CD8-positive, alpha-beta memory T cell (primary cell): ENCODE data around the gene KRTAP1-4. TPM values are rescaled to one million over a fixed set of nuclear protein-coding genes. Genes with fewer than 3 reads are reported as not detected.
"Not testable (repeated sequence)": the region's sequence is repeated elsewhere in the genome, so short reads cannot be mapped to it uniquely, and the experiment has no call there.

Experiments used
- CTCF ChIA-PET: fragments of 350-600 bp; sonication (Branson Sonifier 250); formaldehyde crosslinking; loops from one replicate; lab custom pipeline; 2021; ENCODE audit warnings: antibody characterized with exemption; lab: Charles Lee
- POLR2A ChIA-PET: fragments of 350-600 bp; sonication (Branson Sonifier 250); formaldehyde crosslinking; loops from one replicate; lab custom pipeline; 2021; ENCODE audit warnings: antibody characterized with exemption; lab: Charles Lee
- DNase-seq, 5 donors: peaks; one replicate each; pipeline versions ENCODE4 v3.0.0 to v3.0.0-alpha.2; 2020 to 2022; ENCODE audit warnings: mixed read lengths in 1 of 5
- H3K27ac ChIP-seq: one replicate; pipeline ENCODE4 v1.7.0; 2013; ENCODE audit warnings: low read depth, mild to moderate bottlenecking, low read length, moderate library complexity
- H3K27me3 ChIP-seq: 2 replicates; pipeline ENCODE4 v1.7.0; 2013; ENCODE audit warnings: low read length, mild to moderate bottlenecking; ENCODE audit not compliant: insufficient read depth, poor library complexity, severe bottlenecking
- H3K36me3 ChIP-seq: 2 replicates; pipeline ENCODE4 v1.7.0; 2013; ENCODE audit warnings: mild to moderate bottlenecking, low read length, moderate library complexity; ENCODE audit not compliant: insufficient read depth
- H3K4me1 ChIP-seq: 2 replicates; pipeline ENCODE4 v1.7.0; 2013; ENCODE audit warnings: mild to moderate bottlenecking, low read length, moderate library complexity; ENCODE audit not compliant: insufficient read depth
- H3K4me3 ChIP-seq: 2 replicates; pipeline ENCODE4 v1.7.0; 2013; ENCODE audit warnings: mild to moderate bottlenecking, low read length
- H3K9me3 ChIP-seq: 2 replicates; pipeline ENCODE4 v1.7.0; 2013; ENCODE audit warnings: mild to moderate bottlenecking, low read length
- H3K27ac Mint-ChIP-seq, 8 donors: one replicate each; pipeline ENCODE4 v1.8.0; 2020 to 2021; ENCODE audit warnings: mixed read lengths in 8 of 8, mild to moderate bottlenecking in 6 of 8, inconsistent platforms in 3 of 8, moderate library complexity in 3 of 8
- H3K27me3 Mint-ChIP-seq, 2 donors: one replicate each; pipeline ENCODE4 v1.8.0; 2020 to 2021; ENCODE audit warnings: mixed read lengths in 2 of 2, mild to moderate bottlenecking in 1 of 2, moderate library complexity in 1 of 2
- H3K36me3 Mint-ChIP-seq, 3 donors: one replicate each; pipeline ENCODE4 v1.8.0; 2020 to 2021; ENCODE audit warnings: mixed read lengths in 3 of 3, inconsistent platforms in 1 of 3, mild to moderate bottlenecking in 1 of 3
- H3K4me1 Mint-ChIP-seq, 3 donors: one replicate each; pipeline ENCODE4 v1.8.0; 2020 to 2021; ENCODE audit warnings: mixed read lengths in 3 of 3, inconsistent platforms in 1 of 3, mild to moderate bottlenecking in 1 of 3
- H3K4me3 Mint-ChIP-seq, 7 donors: one replicate each; pipeline ENCODE4 v1.8.0; 2020 to 2021; ENCODE audit warnings: mixed read lengths in 7 of 7, mild to moderate bottlenecking in 6 of 7, moderate library complexity in 4 of 7, inconsistent platforms in 2 of 7
- H3K9me3 Mint-ChIP-seq, 5 donors: one replicate each; pipeline ENCODE4 v1.8.0; 2020 to 2022; ENCODE audit warnings: mixed read lengths in 5 of 5, mild to moderate bottlenecking in 3 of 5, moderate library complexity in 2 of 5, inconsistent platforms in 1 of 5
- polyA plus RNA-seq: library from polyadenylated mRNA; unstranded; fragments of 300-500 nt; fragmentation: Illumina TruSeq; gene quantifications from one replicate; pipeline ENCODE4 v1.2.3, GENCODE V29; 2021
- total RNA-seq, 2 experiments: library from RNA; stranded (reverse); gene quantifications; one replicate each; pipeline ENCODE4 v1.2.3, GENCODE V29; 2021

The KRTAP1-4 gene
- total and polyA plus RNA-seq, 3 experiments from 2014 or later: not detected

DNA sequence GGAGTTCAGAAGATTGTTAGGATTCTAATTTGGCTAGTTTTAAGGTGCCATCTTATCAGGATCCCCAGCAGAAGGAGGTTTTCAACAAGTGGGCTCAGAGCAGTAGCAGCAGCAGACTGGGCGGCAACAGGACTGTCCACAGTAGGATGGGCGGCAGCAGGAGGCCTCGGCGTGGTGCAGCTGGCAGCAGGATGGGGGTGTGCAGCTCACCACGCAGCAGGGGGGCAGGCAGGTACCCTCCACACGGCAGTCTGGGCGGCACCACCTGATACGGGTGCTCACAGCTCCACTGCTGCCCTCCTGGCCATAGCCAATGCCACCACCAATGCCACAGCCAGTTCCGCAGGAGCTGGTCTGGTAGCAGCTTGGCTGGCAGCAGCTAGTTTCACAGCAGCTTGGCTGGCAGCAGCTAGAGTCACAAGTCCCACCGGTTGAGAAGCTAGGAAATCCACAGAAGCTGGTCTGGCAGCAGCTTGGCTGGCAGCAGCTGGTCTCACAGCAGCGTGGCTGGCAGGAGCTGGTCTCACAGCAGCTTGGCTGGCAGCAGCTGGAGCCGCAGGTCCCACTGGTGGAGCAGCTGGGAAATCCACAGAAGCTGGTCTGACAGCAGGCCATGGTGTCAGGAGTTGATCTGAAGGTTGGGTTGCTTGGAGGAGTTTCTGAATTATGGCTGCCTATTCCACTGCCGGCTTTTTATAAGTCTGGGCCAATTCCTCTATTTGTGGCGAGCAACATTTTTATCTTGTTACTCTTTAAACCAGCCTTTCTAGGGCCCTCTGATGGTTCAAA is 11.0 kb upstream of the KRTAP1-4 start, which contains the start of gene KRTAP1-1:
Gene KRTAP1-1 (minus strand): TSS at position 668 of the 789 bp plus-strand sequence. CDS start 53 bp downstream, at position 615.
- H3K27me3 ChIP-seq, H3K36me3 Mint-ChIP-seq, H3K27ac Mint-ChIP-seq, POLR2A ChIA-PET, H3K36me3 ChIP-seq, CTCF ChIA-PET, H3K9me3 ChIP-seq, H3K27ac ChIP-seq, H3K4me3 ChIP-seq, H3K4me1 ChIP-seq, H3K4me3 Mint-ChIP-seq, H3K4me1 Mint-ChIP-seq, DNase-seq: not testable (repeated sequence)
- peaks cover 0 to 12% (median 4%) of the 10 kb centered on the region in 5 donors for H3K9me3 Mint-ChIP-seq
- peaks cover under 1 to 20% of the 10 kb centered on the region in 2 donors for H3K27me3 Mint-ChIP-seq

DNA sequence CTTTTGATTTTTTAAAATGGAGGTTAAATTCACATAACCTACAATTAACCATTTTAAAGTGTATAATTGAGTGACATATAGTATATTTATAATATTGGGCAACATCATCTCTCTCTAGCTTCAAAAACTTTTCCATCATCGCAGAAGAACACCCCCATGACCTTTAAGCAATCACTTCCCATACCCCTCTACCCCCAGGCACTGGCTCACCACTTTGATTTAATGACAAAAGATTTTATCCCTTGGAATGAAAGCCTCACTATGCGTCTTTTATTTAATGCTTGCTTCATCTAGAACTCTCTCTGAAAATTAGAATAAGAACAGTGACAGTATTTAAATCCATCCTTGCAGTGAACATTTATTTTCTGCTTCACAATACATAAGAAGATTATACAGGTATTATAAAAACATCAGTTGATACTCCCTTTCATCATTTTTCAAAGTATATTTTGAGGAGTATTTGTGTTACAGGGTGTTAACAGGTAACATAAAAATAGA is 7.9 kb upstream of the KRTAP1-4 start:
- H3K36me3 Mint-ChIP-seq: no peaks in the 10 kb centered on the region
- no peak overlapping the region for H3K27ac Mint-ChIP-seq
- no peaks in the 10 kb centered on the region for H3K27me3 ChIP-seq
- H3K4me1 ChIP-seq: no peaks in the 10 kb centered on the region
- POLR2A ChIA-PET: no interaction called here
- no peaks in the 10 kb centered on the region for H3K4me1 Mint-ChIP-seq
- H3K9me3 Mint-ChIP-seq: peaks cover 0 to 5% (median 0%) of the 10 kb centered on the region in 5 donors
- peaks cover 1 to 25% of the 10 kb centered on the region in 2 donors for H3K27me3 Mint-ChIP-seq
- no peak overlapping the region for H3K4me3 ChIP-seq
- CTCF ChIA-PET: no interaction called here
- H3K4me3 Mint-ChIP-seq: no peak overlapping the region
- H3K27ac ChIP-seq: no peak overlapping the region
- H3K36me3 ChIP-seq: no peaks in the 10 kb centered on the region
- no peaks in the 10 kb centered on the region for H3K9me3 ChIP-seq
- DNase-seq: no peak

DNA sequence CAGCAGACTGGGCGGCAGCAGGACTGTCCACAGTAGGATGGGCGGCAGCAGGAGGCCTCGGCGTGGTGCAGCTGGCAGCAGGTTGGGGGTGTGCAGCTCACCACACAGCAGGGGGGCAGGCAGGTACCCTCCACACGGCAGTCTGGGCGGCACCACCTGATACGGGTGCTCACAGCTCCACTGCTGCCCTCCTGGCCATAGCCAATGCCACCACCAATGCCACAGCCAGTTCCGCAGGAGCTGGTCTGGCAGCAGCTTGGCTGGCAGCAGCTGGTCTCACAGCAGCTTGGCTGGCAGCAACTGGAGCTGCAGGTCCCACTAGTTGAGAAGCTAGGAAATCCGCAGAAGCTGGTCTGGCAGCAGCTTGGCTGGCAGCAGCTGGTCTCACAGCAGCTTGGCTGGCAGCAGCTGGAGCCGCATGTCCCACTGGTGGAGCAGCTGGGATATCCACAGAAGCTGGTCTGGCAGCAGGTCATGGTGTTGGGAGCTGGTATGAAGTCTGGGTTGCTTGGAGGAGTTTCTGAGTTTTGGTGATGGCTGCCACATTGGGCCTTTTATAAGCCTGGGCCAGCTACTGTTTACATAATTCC is 4.4 kb upstream of the KRTAP1-4 start, which contains the start of gene KRTAP1-3:
Gene KRTAP1-3 (minus strand): TSS at position 529 of the 590 bp plus-strand sequence. CDS start 53 bp downstream, at position 476.
- H3K4me3 ChIP-seq, H3K27me3 ChIP-seq, CTCF ChIA-PET, H3K36me3 ChIP-seq, H3K27ac ChIP-seq, H3K36me3 Mint-ChIP-seq, H3K4me1 ChIP-seq, H3K4me1 Mint-ChIP-seq, POLR2A ChIA-PET, DNase-seq, H3K9me3 Mint-ChIP-seq, H3K4me3 Mint-ChIP-seq, H3K9me3 ChIP-seq: not testable (repeated sequence)
- peaks cover 7 to 43% of the 10 kb centered on the region in 2 donors for H3K27me3 Mint-ChIP-seq
- peak within 1 kb of the TSS in 3 of 8 donors; percentile 17 to 59 (median 22) for H3K27ac Mint-ChIP-seq

DNA sequence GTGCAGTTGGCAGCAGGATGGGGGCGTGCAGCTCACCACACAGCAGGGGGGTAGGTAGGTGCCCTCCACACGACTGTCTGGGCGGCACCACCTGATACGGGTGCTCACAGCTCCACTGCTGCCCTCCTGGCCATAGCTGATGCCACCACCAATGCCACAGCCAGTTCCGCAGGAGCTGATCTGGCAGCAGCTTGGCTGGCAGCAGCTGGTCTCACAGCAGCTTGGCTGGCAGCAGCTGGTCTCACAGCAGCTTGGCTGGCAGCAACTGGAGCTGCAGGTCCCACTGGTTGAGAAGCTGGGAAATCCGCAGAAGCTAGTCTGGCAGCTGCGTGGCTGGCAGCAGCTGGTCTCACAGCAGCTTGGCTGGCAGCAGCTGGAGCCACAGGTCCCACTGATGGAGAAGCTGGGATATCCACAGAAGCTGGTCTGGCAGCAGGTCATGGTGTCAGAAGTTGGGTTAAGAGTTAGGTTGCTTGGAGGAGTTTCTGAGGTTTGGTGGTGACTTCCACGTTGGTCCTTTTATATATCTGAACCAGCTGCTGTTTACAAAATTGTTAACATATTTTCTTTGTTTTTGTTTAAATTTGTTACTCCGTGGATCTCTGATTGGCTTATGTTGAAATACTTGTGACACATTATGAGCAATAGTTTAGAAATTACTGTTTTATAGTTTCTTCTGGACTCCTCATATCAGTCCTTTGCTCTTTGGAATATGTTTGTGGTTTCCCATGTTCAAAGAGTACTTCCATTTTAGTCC is 3.1 kb downstream of the KRTAP1-4 start, which contains the start of gene KRTAP1-5:
Gene KRTAP1-5 (minus strand): TSS at position 494 of the 757 bp plus-strand sequence. CDS start 53 bp downstream, at position 441.
- peaks cover 0 to 4% (median 0%) of the 10 kb centered on the region in 3 donors for H3K36me3 Mint-ChIP-seq
- ChIA-PET POLR2A (no interaction called here), CTCF (no interaction called here)
- Histone ChIP-seq H3K4me3 (no peak within 1 kb of the TSS), H3K9me3 (no peaks in the 10 kb centered on the region), H3K36me3 (no peaks in the 10 kb centered on the region), H3K27me3 (no peaks in the 10 kb centered on the region), H3K27ac (no peak within 1 kb of the TSS), H3K4me1 (no peaks in the 10 kb centered on the region)
- H3K9me3 Mint-ChIP-seq: no peaks in the 10 kb centered on the region
- H3K27me3 Mint-ChIP-seq: peaks cover 12 to 78% of the 10 kb centered on the region in 2 donors
- no peak within 1 kb of the TSS for H3K4me3 Mint-ChIP-seq
- DNase-seq: no peak
- no peaks in the 10 kb centered on the region for H3K4me1 Mint-ChIP-seq
- H3K27ac Mint-ChIP-seq: no peak within 1 kb of the TSS

DNA sequence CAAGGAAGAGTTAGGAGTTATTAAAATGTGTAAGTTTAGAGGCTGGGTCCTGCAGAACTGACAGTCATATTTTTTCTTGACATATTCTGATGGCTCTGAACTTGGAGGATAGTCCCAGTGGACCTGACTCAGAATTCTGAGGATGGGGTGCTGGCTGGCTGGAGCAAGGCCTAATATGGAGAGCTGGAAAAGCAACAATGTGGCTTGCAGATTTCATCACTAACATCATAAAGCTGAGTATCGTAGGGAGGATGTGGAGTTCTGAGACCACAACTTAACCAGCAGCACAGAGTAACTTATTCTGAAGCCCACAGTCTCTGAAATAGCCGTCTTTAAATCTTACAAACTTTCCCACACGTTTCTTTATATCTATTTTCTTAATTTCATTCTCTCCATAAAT is 5.3 kb downstream of the KRTAP1-4 start:
- no peaks in the 10 kb centered on the region for H3K36me3 ChIP-seq
- H3K4me1 ChIP-seq: no peaks in the 10 kb centered on the region
- H3K27me3 ChIP-seq: no peaks in the 10 kb centered on the region
- Mint-ChIP-seq H3K4me3 (no peak overlapping the region), H3K9me3 (no peaks in the 10 kb centered on the region), H3K27me3 (peaks cover 8 to 69% of the 10 kb centered on the region in 2 donors), H3K4me1 (no peaks in the 10 kb centered on the region), H3K36me3 (peaks cover 0 to 12% (median 0%) of the 10 kb centered on the region in 3 donors), H3K27ac (no peak overlapping the region)
- H3K27ac ChIP-seq: no peak overlapping the region
- no peaks in the 10 kb centered on the region for H3K9me3 ChIP-seq
- ChIA-PET CTCF (no interaction called here), POLR2A (no interaction called here)
- no peak overlapping the region for H3K4me3 ChIP-seq
- DNase-seq: no peak

DNA sequence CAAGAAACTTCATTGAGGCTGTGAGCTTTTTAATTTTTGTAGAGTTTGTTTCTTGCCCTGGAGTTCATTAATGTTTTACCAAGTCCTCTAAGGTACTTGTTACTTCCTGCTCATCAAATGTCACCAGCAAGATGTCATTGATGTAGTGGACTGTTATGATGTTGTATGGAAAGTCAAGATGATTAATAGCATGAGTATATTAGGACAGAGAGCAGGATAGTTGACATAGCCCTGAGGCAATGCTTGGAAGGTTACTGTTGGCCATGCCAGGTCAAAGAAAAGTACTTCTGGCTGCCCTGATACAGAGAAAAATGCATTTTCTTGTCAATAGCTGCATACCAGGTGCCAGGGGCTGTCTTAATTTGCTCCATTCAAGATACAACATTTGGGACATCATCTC is 9.7 kb downstream of the KRTAP1-4 start:
- Mint-ChIP-seq H3K27ac (no peak overlapping the region), H3K4me3 (no peak overlapping the region), H3K36me3 (peaks cover 0 to 12% (median 2%) of the 10 kb centered on the region in 3 donors), H3K9me3 (no peaks in the 10 kb centered on the region), H3K4me1 (no peaks in the 10 kb centered on the region), H3K27me3 (peaks cover 3 to 47% of the 10 kb centered on the region in 2 donors)
- H3K9me3 ChIP-seq: no peaks in the 10 kb centered on the region
- ChIA-PET POLR2A (no interaction called here), CTCF (no interaction called here)
- no peak for DNase-seq
- H3K36me3 ChIP-seq: no peaks in the 10 kb centered on the region
- no peaks in the 10 kb centered on the region for H3K4me1 ChIP-seq
- no peaks in the 10 kb centered on the region for H3K27me3 ChIP-seq
- no peak overlapping the region for H3K27ac ChIP-seq
- no peak overlapping the region for H3K4me3 ChIP-seq

DNA sequence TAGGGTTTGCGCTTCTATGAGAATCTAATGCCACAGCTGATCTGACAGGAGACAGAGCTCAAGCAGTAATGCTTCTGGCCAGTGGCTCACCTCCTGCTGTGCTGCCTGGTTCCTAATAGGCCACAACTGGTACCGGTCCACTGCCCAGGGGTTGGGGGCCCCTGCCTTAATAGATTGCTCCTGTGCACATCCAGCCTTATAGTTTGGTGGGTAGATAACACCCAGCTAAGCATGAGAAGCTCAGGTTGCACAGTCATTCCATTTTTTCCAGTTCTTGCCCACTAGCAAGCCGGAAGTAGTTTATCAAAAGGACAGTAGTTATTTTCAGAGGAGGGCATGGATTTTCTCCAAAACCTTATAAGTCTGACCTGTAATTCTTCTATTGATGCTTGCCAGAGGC is 10.6 kb downstream of the KRTAP1-4 start:
- ChIA-PET POLR2A (interaction anchor here (0.6 kb wide), 1 partner anchor 695 kb away, joined by 4 read pairs; no protein-coding TSS in a partner anchor), CTCF (no interaction called here)
- no peaks in the 10 kb centered on the region for H3K4me1 Mint-ChIP-seq
- Histone ChIP-seq H3K36me3 (no peaks in the 10 kb centered on the region), H3K27me3 (no peaks in the 10 kb centered on the region), H3K27ac (no peak overlapping the region), H3K4me3 (no peak overlapping the region), H3K4me1 (no peaks in the 10 kb centered on the region), H3K9me3 (no peaks in the 10 kb centered on the region)
- H3K27ac Mint-ChIP-seq: no peak overlapping the region
- H3K4me3 Mint-ChIP-seq: no peak overlapping the region
- no peaks in the 10 kb centered on the region for H3K9me3 Mint-ChIP-seq
- H3K36me3 Mint-ChIP-seq: peaks cover 0 to 12% (median 2%) of the 10 kb centered on the region in 3 donors
- H3K27me3 Mint-ChIP-seq: peaks cover 3 to 45% of the 10 kb centered on the region in 2 donors
- no peak for DNase-seq
